Measurements from ENCODE around the gene ZNG1F.
"Not testable (repeated sequence)": the region's sequence is repeated elsewhere in the genome, so short reads cannot be mapped to it uniquely, and the experiment has no call there.

ZNG1F gene

GRCh38 chr9:41120696-41121095 lies 68.4 kb downstream of the ZNG1F start:
- DNase-seq: not testable (repeated sequence)

- not testable (repeated sequence) for DNase-seq
Measured at GRCh38 chr9:41119719-41120118, 69.4 kb downstream of the ZNG1F start.

DNA sequence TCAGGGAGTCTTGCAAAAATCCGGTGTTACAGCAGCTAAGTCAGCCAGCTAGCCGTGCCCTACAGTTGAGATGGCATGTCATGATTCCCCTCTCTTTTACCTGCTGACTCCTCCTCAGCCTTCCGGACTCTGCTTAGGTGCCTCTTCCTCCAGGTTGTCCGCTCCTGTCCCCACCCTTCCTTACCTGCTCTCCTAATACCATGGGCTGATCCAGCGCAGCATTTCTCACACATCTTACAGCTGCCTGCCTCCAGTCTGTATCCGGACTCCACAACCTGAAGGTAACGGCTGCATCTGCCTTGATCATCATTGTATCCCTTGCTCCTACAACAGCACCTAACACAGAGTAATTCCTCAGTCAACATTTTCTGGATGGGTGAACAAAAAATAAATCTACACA lies 69.8 kb downstream of the ZNG1F start:
- DNase-seq: not testable (repeated sequence)

- not testable (repeated sequence) for DNase-seq
Measured at GRCh38 chr9:41113348-41113747, 75.8 kb downstream of the ZNG1F start.

GRCh38 chr9:41111414-41111813 lies 77.7 kb downstream of the ZNG1F start:
- not testable (repeated sequence) for DNase-seq

DNA sequence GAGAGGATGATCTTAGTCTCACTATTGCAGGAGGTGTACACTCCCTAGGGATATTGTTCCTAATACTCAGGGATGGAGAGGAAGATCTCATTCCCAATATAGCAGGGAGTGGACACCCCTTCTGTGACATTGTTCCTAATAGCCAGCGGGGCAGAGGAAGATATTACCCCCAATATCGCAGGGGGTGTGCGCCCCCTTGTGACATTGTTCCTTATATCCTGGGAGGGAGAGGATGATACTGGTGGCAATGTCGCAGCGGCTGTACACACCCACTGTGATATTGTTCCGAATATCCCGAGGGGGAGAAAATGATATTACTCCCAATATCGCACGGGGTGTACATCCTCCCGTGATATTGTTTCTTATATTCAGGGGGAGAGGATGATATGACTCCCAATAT lies 78.2 kb downstream of the ZNG1F start:
- not testable (repeated sequence) for DNase-seq

DNA sequence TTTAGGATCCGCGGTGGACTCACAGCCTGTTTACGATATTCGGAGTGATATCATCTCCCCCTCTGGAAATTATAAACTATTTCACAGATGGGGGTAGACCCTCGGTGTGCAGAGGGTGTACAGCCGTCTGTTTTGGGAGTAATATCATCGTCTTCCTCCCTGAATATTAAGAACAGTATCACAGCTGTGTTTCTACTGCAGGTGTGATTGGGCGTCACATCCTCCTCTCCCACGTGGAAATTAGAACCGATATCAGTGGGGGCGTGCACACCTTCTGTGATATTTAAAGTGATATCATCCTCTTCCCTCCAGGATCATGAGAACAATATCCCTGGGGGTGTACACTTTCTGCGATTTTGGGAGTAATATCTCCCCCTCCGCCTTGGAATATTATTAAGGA lies 79.9 kb downstream of the ZNG1F start:
- DNase-seq: not testable (repeated sequence)

DNA sequence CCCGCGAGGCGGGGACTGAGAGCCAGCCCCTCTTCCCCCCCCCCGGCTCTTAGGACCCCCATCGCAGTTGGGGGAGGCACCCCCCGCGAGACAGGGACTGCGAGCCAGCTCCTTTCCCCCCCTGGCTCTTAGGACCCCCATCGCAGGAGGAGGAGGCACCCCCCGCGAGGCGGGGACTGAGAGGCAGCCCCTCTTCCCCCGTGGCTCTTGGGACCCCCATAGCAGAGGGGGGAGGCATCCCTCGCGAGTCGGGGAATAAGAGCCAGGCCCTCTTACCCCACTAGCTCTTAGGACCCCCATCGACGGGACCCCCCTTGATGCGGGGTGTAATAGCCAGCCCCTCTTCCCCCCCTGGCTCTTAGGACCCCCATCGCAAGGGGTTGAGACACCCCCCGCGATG lies 80.3 kb downstream of the ZNG1F start:
- DNase-seq: not testable (repeated sequence)

DNA sequence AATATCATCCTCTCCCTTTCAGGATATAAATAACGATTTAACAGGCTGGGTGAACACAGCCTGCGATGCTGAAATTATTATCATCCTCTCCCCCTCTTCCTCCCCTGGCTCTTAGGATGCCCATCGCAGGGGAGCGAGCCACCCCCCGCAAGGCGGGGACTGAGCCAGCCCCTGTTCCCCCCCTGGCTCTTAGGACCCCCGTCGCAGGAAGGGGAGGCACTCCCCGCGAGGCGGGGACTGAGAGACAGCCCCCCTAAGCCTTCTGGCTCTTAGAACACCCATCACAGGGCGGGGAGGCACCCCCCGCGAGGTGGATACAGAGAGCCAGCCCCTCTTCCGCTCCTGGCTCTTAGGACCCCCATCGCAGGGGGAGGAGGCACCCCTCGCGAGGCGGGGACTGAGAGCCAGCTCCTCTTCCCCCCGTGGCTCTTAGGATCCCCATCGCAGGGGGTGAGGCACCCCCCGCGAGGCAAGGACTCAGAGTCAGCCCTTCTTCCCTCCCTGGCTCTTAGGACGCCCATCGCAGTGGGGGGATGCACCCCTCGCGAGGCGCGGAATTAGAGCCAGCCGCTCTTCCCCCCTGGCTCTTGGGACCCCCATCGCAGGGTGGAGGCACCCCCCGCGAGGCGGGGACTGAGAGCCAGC lies 82.5 kb downstream of the ZNG1F start:
- DNase-seq: not testable (repeated sequence)

DNA sequence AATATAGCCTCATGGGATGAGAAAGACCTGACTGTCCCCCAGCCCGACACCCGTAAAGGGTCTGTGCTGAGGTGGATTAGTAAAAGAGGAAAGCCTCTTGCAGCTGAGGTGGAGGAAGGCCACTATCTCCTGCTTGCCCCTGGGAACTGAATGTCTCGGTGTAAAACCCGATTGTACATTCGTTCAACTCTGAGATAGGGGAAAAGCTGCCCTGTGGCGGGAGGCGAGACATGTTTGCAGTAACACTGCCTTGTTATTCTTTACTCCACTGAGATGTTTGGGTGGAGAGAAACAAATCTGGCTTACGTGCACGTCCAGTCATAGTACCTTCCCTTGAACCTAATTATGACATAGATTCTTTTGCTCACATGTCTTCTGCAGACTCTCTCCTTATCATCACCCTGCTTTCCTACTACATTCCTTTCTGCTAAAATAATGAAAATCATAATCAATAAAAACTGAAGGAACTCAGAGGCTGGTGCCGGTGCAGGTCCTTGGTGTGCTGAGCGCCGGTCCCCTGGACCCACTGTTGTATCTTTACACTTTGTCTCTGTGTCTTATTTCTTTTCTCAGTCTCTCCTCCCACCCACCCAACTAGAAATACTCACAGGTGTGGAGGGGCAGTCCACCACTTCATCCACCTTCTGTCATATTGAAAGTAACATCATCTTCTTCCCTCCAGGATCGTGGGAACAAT lies 83.4 kb downstream of the ZNG1F start:
- DNase-seq: not testable (repeated sequence)

DNA sequence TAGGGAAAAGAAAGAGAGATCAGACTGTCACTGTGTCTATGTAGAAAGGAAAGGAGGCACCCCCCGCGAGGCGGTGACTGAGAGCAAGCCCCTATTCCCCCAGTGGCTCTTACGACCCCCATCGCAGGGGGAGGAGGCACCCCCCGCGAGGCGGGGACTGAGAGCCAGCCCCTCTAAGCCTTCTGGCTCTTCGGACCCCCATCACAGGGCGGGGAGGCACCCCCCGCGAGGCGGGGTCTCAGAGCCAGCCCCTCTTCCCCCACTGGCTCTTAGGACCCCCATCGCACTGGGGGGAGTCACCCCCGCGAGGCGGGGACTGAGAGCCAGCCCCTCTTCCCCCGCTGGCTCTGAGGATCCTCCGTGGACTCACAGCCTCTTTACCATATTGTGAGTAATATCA lies 84.6 kb downstream of the ZNG1F start:
- not testable (repeated sequence) for DNase-seq

DNA sequence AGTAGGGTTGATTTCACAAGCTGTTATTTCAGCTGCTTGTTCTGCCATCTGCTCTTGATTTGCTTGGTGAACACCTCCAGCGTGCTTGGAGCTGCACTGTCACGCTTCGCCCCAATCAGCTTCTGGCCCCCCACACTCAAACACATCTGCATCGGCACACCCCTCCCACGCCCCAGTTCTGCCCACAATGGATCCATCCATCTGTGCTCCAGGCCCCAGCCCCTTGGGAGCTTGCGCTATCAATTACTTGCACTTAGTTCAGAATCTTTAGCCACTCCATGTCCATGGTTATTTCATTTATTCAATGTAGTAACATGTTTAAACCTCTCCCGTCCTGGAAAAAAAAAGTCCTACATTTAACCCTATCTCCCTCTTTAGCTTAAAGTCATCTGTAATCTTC lies 88.6 kb downstream of the ZNG1F start:
- DNase-seq: not testable (repeated sequence)

DNA sequence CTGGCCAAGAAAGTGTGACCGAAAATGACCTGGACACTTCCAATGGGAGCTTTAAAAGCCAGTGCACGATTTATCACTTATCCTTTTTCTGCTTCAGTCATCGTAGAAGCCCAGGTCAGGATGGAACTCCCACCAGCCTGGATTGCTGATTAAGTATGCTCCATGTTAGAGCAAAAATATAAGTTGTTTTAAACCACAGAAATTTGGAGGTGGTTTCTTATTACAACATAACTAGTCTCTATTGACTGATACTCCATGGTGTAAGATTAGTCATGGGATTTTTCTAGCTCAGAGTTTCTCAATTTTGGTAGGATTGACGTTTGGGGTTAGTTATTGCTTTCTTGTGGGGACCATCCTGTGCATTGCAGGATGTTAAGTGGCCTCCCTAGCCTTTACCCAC lies 90.4 kb downstream of the ZNG1F start:
- DNase-seq: not testable (repeated sequence)

- DNase-seq: not testable (repeated sequence)
Measured at GRCh38 chr9:41095060-41095459, 94.1 kb downstream of the ZNG1F start.

DNA sequence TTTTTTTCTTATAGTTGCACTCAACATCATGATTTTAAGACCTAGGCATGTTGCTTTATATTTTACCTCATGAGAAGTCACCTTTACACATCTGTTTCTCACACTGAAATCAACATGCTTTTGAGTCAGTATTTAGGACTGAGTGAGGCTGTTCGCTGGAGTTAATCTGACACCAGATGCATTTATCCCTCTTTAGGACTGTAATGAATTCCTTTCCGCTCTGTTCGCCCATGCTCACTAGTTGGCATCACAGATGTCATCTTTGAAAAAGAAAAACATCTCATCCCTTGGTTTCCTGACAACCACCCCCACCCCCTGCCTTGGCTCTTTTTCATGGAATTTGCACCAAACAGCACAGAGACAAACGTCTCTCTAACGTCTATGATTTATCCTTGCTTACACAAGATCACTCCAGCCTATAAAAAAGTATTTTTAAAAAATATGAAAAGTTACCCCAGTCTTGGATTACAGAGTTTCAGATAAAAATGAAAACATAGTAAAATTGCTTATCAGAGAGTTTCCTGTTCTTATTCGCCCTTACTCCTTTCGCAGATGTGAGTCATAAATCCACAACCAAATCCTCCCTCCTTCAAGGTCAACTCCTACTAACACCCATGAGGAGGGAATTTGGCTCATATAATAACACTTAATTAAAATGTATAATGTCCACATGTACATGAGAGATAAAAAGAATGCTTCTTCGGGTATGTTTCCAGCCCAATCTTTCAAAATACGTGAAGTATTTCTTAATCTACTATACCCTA lies 94.9 kb downstream of the ZNG1F start:
- not testable (repeated sequence) for DNase-seq

DNA sequence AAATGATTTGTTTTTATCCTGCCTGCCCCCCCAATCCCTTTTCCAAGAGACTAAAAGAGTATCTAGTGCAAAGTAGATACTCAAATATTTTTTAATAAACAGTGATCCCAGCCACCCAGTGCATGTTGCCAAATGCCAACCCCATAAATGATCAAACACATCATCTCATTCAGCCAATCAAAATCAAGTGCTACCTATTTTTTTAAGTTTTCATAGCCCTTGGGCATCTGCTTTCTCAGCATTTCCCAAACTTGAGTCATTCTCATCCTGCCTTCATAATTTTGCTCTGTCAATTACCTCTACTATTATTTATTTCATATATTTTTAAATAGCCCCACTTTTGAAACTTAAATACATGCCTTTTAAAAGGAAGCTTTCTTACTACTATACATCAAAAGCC lies 98.2 kb downstream of the ZNG1F start:
- not testable (repeated sequence) for DNase-seq

- not testable (repeated sequence) for DNase-seq
Measured at GRCh38 chr9:41090386-41090785, 98.7 kb downstream of the ZNG1F start.

DNA sequence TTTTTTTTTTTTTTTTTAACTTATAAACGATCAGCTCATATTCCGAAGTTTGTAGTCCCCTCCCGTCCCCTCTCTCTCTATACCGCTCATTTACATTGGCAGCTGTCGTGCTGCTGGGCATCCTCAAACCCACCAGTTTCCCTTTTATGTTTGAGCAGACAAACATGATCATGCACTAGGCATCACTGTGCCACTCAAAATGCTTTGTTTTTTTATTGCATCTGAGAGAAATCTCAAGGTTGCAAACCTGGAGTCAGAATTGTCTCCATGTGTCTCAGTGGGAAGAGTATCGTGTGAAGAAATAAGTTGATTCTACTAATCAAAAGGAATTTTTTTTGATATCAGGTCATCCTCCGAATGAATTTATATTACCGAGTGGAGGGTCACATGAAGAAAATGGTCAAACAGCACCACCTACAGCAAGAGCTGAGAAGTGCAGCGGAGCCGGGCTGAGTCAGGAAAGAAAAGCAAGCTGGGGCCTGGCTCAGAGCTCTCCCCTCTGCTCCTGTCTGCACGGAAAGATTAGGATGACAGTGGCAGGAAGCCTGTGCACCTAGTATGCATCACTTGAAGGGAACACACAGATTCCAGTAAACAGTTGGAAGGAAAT lies 100.6 kb downstream of the ZNG1F start:
- not testable (repeated sequence) for DNase-seq

DNA sequence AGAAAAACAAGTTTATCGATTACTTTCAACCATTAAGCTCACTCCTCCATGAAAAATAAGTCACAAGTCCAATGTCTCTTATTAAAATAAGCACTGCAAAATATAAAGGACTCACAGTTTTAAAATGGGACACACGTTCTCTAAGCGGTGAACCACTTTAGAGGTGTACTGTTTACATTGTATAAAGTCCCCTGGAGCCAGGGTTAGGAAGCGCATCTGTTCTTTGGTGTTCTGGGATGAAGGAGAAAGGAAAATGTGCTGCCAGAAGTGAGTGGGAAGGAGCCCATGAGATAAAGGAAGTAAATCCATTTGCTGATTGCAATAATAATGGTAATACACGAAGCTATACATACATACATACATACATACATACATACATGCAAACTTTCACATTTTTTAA lies 101.2 kb downstream of the ZNG1F start:
- DNase-seq: not testable (repeated sequence)

DNA sequence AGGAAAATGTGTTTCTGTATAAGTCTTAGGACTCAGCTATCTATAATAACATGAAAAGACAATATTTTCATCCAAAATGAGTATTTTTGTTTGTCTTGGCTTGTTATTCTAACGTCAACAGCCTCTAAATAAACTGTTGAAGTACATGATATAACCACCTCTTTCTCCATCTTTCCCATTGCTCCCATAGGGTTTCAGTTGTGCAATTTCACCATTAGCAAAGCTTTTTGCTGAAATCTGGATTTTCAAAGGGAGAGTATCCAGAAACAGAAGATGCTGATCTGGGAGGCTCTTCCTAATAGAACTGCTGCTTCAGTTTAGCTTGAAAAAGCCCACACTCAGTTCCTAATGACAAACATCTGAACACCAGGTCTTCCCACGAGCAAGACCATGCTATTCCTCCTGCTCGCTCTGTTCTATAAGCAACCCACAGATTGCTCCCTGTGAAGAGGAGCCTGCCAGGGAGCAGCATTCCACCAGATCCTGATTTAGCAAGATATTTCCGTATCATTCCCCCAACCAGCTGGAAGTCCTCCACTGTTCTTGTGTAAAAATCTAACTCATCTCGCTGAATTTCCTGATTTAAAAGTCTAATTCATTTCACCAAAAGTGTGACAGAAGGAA lies 101.8 kb downstream of the ZNG1F start:
- DNase-seq: not testable (repeated sequence)

DNA sequence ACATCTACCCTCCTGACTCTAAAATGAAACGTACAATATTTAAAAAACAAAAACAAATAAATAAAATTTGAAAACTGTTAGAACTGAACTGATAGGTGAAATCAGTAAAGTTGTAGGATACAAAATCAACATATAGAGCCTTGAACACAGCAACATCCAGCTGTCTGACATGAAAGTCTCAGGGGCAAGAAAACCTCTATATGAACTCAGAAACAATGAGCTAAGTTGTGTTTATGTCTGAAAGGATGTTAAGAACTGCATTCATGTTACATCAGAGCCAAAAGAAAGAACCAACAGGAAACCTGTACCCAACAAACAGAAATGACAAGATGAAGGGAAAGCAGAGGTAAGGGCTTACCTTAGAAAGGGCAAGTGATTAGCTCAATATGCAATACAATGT lies 102.4 kb downstream of the ZNG1F start:
- DNase-seq: not testable (repeated sequence)

- DNase-seq: not testable (repeated sequence)
Measured at GRCh38 chr9:41086215-41086614, 102.9 kb downstream of the ZNG1F start.

- DNase-seq: not testable (repeated sequence)
Measured at GRCh38 chr9:41082358-41082757, 106.8 kb downstream of the ZNG1F start.
